ENCODE measurements around the gene EML5. TPM values are rescaled to one million over a fixed set of nuclear protein-coding genes. Genes with fewer than 3 reads are reported as not detected.

Gene EML5
- total and polyA plus RNA-seq, 2 of the 13 experiments (the other 11 are each of a cell fraction or from before 2014, with no cell fraction given): 0.11 TPM; not detected in 1

GRCh38 chr14:88790501-88791251 lies 2.1 kb downstream of the EML5 start:
- H3K9me3 ChIP-seq (ENCODE audit: low read length): no peaks in the 10 kb centered on the region
- intact Hi-C loops (cut with micrococcal nuclease; ENCODE audit: unreplicated experiment): no loop called here
- no peak overlapping the region for H3K9ac ChIP-seq (ENCODE audit: insufficient read depth, low read depth, low read length)
- no peak overlapping the region for H3K4me3 ChIP-seq (replicated peaks in 1 of 3; ENCODE audit: insufficient read depth in 1 of 3, low read depth in 2 of 3, low read length in 3 of 3)
- H3K79me2 ChIP-seq (ENCODE audit: insufficient read depth, low read length): no peaks in the 10 kb centered on the region
- H3K27ac ChIP-seq (ENCODE audit: extremely low read length, insufficient read depth, low read length): no peak overlapping the region
- no peaks in the 10 kb centered on the region for H4K20me1 ChIP-seq (ENCODE audit: insufficient read depth, low read length)
- no peak overlapping the region for H2AFZ ChIP-seq (ENCODE audit: low read length)
- H3K4me2 ChIP-seq (ENCODE audit: low read depth, low read length): no peak overlapping the region
- H3K27me3 ChIP-seq (ENCODE audit: control insufficient read depth in 1 of 2, insufficient read depth in 2 of 2, low read length in 2 of 2): peaks cover 4 to 24% of the 10 kb centered on the region in 2 experiments
- DNase-seq (ENCODE audit: low spot score): no peak
- 2% methylated on average over 5 of the region's 5 CpGs for WGBS (ENCODE audit: low lambda C conversion rate)
- FAIRE-seq: no peak
- no TSS peak for BruUV-seq (replicated peaks)
- POLR2A ChIA-PET: no interaction called here
- H3K4me1 ChIP-seq (ENCODE audit: insufficient read depth, low read length): peaks cover 11% of the 10 kb centered on the region; the same call in 1 of the 2 replicates
- in situ Hi-C loops (cut with HindIII; ENCODE audit: extremely low pct_ligation_motif_present, low pct_unique_long_range_greater_than_20kb): no loop called here
- CTCF ChIA-PET (ENCODE audit: low intra/inter-chr PET ratio, low total read pairs): no interaction called here
- no peak for TF ChIP-seq ZFYVE20 (CRISPR knock-in tag; IDR thresholded peaks at IDR 0.05; ENCODE audit: borderline replicate concordance, low read depth)
- no peak for TF ChIP-seq E2F1 (CRISPR knock-in tag; IDR thresholded peaks at IDR 0.05)
- TF ChIP-seq ZNF557 (CRISPR knock-in tag; IDR thresholded peaks at IDR 0.05): no peak
- TF ChIP-seq SYNCRIP (IDR thresholded peaks at IDR 0.05; ENCODE audit: insufficient read depth, low read depth, low read length): no peak
- TF ChIP-seq ZKSCAN1 (IDR thresholded peaks at IDR 0.05; ENCODE audit: low read length): no peak
- no peak for TF ChIP-seq LBX2 (CRISPR knock-in tag; IDR thresholded peaks at IDR 0.05; ENCODE audit: borderline replicate concordance)
- no peak for TF ChIP-seq IRX3 (CRISPR knock-in tag; IDR thresholded peaks at IDR 0.05; ENCODE audit: borderline replicate concordance, low read depth)
- no peak for TF ChIP-seq ZNF484 (CRISPR knock-in tag; IDR thresholded peaks at IDR 0.05; ENCODE audit: borderline replicate concordance, low read depth)
- TF ChIP-seq HIC2 (CRISPR knock-in tag; IDR thresholded peaks at IDR 0.05; ENCODE audit: low read depth): no peak
- TF ChIP-seq CAMTA2 (CRISPR knock-in tag; IDR thresholded peaks at IDR 0.05; ENCODE audit: borderline replicate concordance): no peak
- no peak for TF ChIP-seq ZNF816 (CRISPR knock-in tag; IDR thresholded peaks at IDR 0.05; ENCODE audit: borderline replicate concordance)
- TF ChIP-seq ONECUT2 (CRISPR knock-in tag; IDR thresholded peaks at IDR 0.05): no peak
- no peak for TF ChIP-seq SP4 (CRISPR knock-in tag; IDR thresholded peaks at IDR 0.05)
- TF ChIP-seq GTF3A (CRISPR knock-in tag; conservative IDR thresholded peaks at IDR 0.05): no peak
- TF ChIP-seq HNRNPK (IDR thresholded peaks at IDR 0.05; ENCODE audit: low read depth, low read length, poor library complexity, severe bottlenecking): no peak
- TF ChIP-seq MLLT10 (CRISPR knock-in tag; IDR thresholded peaks at IDR 0.05): no peak
- no peak for TF ChIP-seq ZFP82 (CRISPR knock-in tag; IDR thresholded peaks at IDR 0.05; ENCODE audit: borderline replicate concordance)
- TF ChIP-seq JARID2 (CRISPR knock-in tag; IDR thresholded peaks at IDR 0.05; ENCODE audit: insufficient replicate concordance): no peak
- TF ChIP-seq JUND (CRISPR knock-in tag; IDR thresholded peaks at IDR 0.05): no peak
- TF ChIP-seq ARNT (IDR thresholded peaks at IDR 0.05): no peak
- no peaks in the 10 kb centered on the region for H3K36me3 ChIP-seq (replicated peaks in 1 of 2; ENCODE audit: control insufficient read depth in 1 of 2, insufficient read depth in 2 of 2, low read length in 2 of 2)
- ATAC-seq: no peak
